IMR-90 (cell line): ENCODE measurements around the gene RETREG1. TPM values are rescaled to one million over a fixed set of nuclear protein-coding genes. Genes with fewer than 3 reads are reported as not detected.

Experiments used
- ATAC-seq: fragments of 200-7000 bp; cut with Tn5 transposase; 2 replicates; pipeline ENCODE4 v1.9.1; 2020; ENCODE audit warnings: low read depth, mild to moderate bottlenecking, moderate library complexity
- BruUV-seq: library from RNA; stranded (reverse); fragments of 400-500 nt; replicated peaks from 2 replicates; lab custom pipeline; 2021; lab: Mats Ljungman, UMichigan
- CTCF ChIA-PET: fragments of 300-600 bp; formaldehyde crosslinking; extraction: SDS; loops from one replicate; lab custom pipeline; 2021; ENCODE audit warnings: antibody characterized with exemption; lab: Yijun Ruan, JAX
- POLR2A ChIA-PET: fragments of 300-600 bp; sonication (Branson Sonifier 250); formaldehyde crosslinking; loops from one replicate; lab custom pipeline; 2022; ENCODE audit warnings: antibody characterized with exemption; ENCODE audit not compliant: unreplicated experiment; lab: Charles Lee
- DNase-seq: peaks from one replicate; pipeline ENCODE4 v3.0.0; 2013
- H2AFZ ChIP-seq: replicated peaks from 2 replicates; pipeline ENCODE3; 2013; ENCODE audit warnings: low read length, mild to moderate bottlenecking; ENCODE audit not compliant: poor library complexity
- H2AK5ac ChIP-seq: 2 replicates; pipeline ENCODE4 v1.6.1; 2013; ENCODE audit warnings: low read depth, low read length, inconsistent platforms
- H2AK9ac ChIP-seq: replicated peaks from 2 replicates; pipeline ENCODE3; 2013; ENCODE audit warnings: mild to moderate bottlenecking, low read depth, low read length, moderate library complexity; ENCODE audit not compliant: poor library complexity
- H2BK120ac ChIP-seq: 2 replicates; pipeline ENCODE4 v1.6.1; 2013; ENCODE audit warnings: low read depth, low read length, inconsistent platforms
- H2BK15ac ChIP-seq: 3 replicates; pipeline ENCODE4 v1.6.1; 2013; ENCODE audit warnings: low read depth, low read length, inconsistent platforms
- H2BK20ac ChIP-seq: 2 replicates; pipeline ENCODE4 v1.6.1; 2013; ENCODE audit warnings: low read depth, mild to moderate bottlenecking, inconsistent platforms, low read length, moderate library complexity
- H2BK5ac ChIP-seq: 2 replicates; pipeline ENCODE4 v1.6.1; 2013; ENCODE audit warnings: mild to moderate bottlenecking, low read depth, low read length, inconsistent platforms; ENCODE audit not compliant: poor library complexity, severe bottlenecking
- H3K14ac ChIP-seq: replicated peaks from 2 replicates; pipeline ENCODE4 v1.6.1; 2013; ENCODE audit warnings: low read depth, low read length, inconsistent platforms
- H3K18ac ChIP-seq: 2 replicates; pipeline ENCODE4 v1.6.1; 2013; ENCODE audit warnings: low read depth, low read length, control low read depth
- H3K23ac ChIP-seq: 2 replicates; pipeline ENCODE4 v1.6.1; 2013; ENCODE audit warnings: low read depth, low read length, inconsistent platforms
- H3K27ac ChIP-seq: 2 replicates; pipeline ENCODE4 v1.5.1; 2013; ENCODE audit warnings: mild to moderate bottlenecking, control low read depth, low read length; ENCODE audit not compliant: insufficient read depth
- H3K27me3 ChIP-seq: 2 replicates; pipeline ENCODE4 v1.6.1; 2013; ENCODE audit warnings: low read length; ENCODE audit not compliant: control insufficient read depth, insufficient read depth
- H3K36me3 ChIP-seq: 2 replicates; pipeline ENCODE4 v1.6.1; 2013; ENCODE audit warnings: low read length, mixed read lengths; ENCODE audit not compliant: control insufficient read depth, insufficient read depth
- H3K4ac ChIP-seq: 2 replicates; pipeline ENCODE4 v1.6.1; 2013; ENCODE audit warnings: low read depth, low read length, inconsistent platforms
- H3K4me1 ChIP-seq: 2 replicates; pipeline ENCODE4 v1.6.1; 2013; ENCODE audit warnings: low read length, mixed read lengths; ENCODE audit not compliant: control insufficient read depth, insufficient read depth
- H3K4me2 ChIP-seq: 2 replicates; pipeline ENCODE4 v1.6.1; 2013; ENCODE audit warnings: low read depth, mild to moderate bottlenecking, control low read depth, low read length, moderate library complexity
- H3K4me3 ChIP-seq: 2 replicates; pipeline ENCODE4 v1.5.1; 2013; ENCODE audit warnings: low read depth, mild to moderate bottlenecking, control low read depth, low read length, moderate library complexity; ENCODE audit not compliant: insufficient read depth
- H3K56ac ChIP-seq: 2 replicates; pipeline ENCODE4 v1.6.1; 2013; ENCODE audit warnings: low read length, inconsistent platforms; ENCODE audit not compliant: insufficient read depth; ENCODE audit errors: extremely low read depth
- H3K79me1 ChIP-seq, 2 experiments: 2 replicates each; pipeline ENCODE4 v1.6.1; 2013; ENCODE audit warnings: low read length in 2 of 2, inconsistent platforms in 1 of 2, low read depth in 1 of 2
- H3K9ac ChIP-seq: 2 replicates; pipeline ENCODE4 v1.6.1; 2013; ENCODE audit warnings: low read depth, low read length, control low read depth
- H3K9me1 ChIP-seq: 2 replicates; pipeline ENCODE4 v1.6.1; 2013; ENCODE audit warnings: low read length, inconsistent platforms; ENCODE audit not compliant: insufficient read depth
- H3K9me3 ChIP-seq: 2 replicates; pipeline ENCODE4 v1.6.1; 2013; ENCODE audit warnings: low read length; ENCODE audit not compliant: control insufficient read depth, insufficient read depth
- H4K20me1 ChIP-seq: 2 replicates; pipeline ENCODE4 v1.6.1; 2013; ENCODE audit warnings: low read length, inconsistent platforms; ENCODE audit not compliant: insufficient read depth
- H4K5ac ChIP-seq: 2 replicates; pipeline ENCODE4 v1.6.1; 2013; ENCODE audit warnings: mild to moderate bottlenecking, low read depth, low read length, control low read depth
- H4K8ac ChIP-seq, 2 experiments: 2 replicates each; pipeline ENCODE4 v1.6.1; 2013; ENCODE audit warnings: low read depth in 2 of 2, low read length in 2 of 2, control low read depth in 1 of 2, inconsistent platforms in 1 of 2
- H4K91ac ChIP-seq: 2 replicates; pipeline ENCODE4 v1.6.1; 2013; ENCODE audit warnings: low read depth, low read length, inconsistent platforms; ENCODE audit not compliant: insufficient read depth
- BHLHE40 ChIP-seq: fragments of 150-350 bp; IDR thresholded peaks from 2 replicates; pipeline ENCODE4 v1.6.1; 2016; ENCODE audit warnings: mild to moderate bottlenecking, low read depth, low read length
- CEBPB ChIP-seq: IDR thresholded peaks from 2 replicates; pipeline ENCODE4 v1.6.1; 2012; ENCODE audit warnings: low read depth, low read length, improper control_type of control experiment
- CHD1 ChIP-seq: IDR thresholded peaks from 2 replicates; pipeline ENCODE4 v1.6.1; 2012; ENCODE audit warnings: low read depth, low read length, improper control_type of control experiment
- ELK1 ChIP-seq: fragments of 150-350 bp; IDR thresholded peaks from 2 replicates; pipeline ENCODE4 v1.6.1; 2016; ENCODE audit warnings: low read depth, mild to moderate bottlenecking, low read length, moderate library complexity, borderline replicate concordance
- FOS ChIP-seq: fragments of 150-350 bp; IDR thresholded peaks from 2 replicates; pipeline ENCODE4 v1.6.1; 2016; ENCODE audit warnings: low read depth, low read length
- MXI1 ChIP-seq: IDR thresholded peaks from 2 replicates; pipeline ENCODE4 v1.6.1; 2012; ENCODE audit warnings: low read depth, mild to moderate bottlenecking, low read length, moderate library complexity, borderline replicate concordance
- NFE2L2 ChIP-seq: fragments of 150-350 bp; IDR thresholded peaks from 2 replicates; pipeline ENCODE4 v1.6.1; 2016; ENCODE audit warnings: low read depth, mild to moderate bottlenecking, low read length
- RAD21 ChIP-seq: IDR thresholded peaks from 2 replicates; pipeline ENCODE4 v1.6.1; 2012; ENCODE audit warnings: low read length, improper control_type of control experiment
- USF2 ChIP-seq: fragments of 150-350 bp; IDR thresholded peaks from 2 replicates; pipeline ENCODE4 v1.6.1; 2017; ENCODE audit warnings: mild to moderate bottlenecking, antibody characterized with exemption, low read length, low read depth
- WGBS, 2 experiments: methylation state at CpG; one replicate each; pipeline versions ENCODE4 v1.1.5 to v1.1.7; 2013; ENCODE audit warnings: missing lambda C conversion rate in 2 of 2; ENCODE audit not compliant: insufficient read length in 1 of 2; ENCODE audit errors: extremely low coverage in 2 of 2; 5-methylcytosine and 5-hydroxymethylcytosine counted together
- dilution Hi-C: fragments of 300-500 bp; cut with HindIII; formaldehyde crosslinking; loops from one replicate; pipeline ENCODE4 v1.14.3; 2018; ENCODE audit warnings: low sequenced_read_pairs; ENCODE audit not compliant: unreplicated experiment
- in situ Hi-C: fragments of 300-500 bp; cut with MboI; formaldehyde crosslinking; loops from 3 replicates; pipeline ENCODE4 v1.14.3; 2019; ENCODE audit warnings: low sequenced_read_pairs, inconsistent platforms, mixed read lengths
- intact Hi-C: fragments of 100-400 bp; cut with micrococcal nuclease; formaldehyde crosslinking; loops from 2 replicates; pipeline ENCODE4 v1.10.0; 2022
- polyA plus RNA-seq, 3 experiments: library from polyadenylated mRNA; depleted of rRNA; stranded (reverse); fragments of >200 nt; gene quantifications; 2 replicates each; pipeline ENCODE4 v1.2.3, GENCODE V29; 2012; ENCODE audit warnings: low replicate concordance in 1 of 3
- total RNA-seq: library from RNA; depleted of rRNA; stranded (reverse); fragments of >200 nt; gene quantifications from 2 replicates; pipeline ENCODE4 v1.2.3, GENCODE V29; 2012

Gene RETREG1
- total and polyA plus RNA-seq, 2 of the 4 experiments (the other 2 are of a cell fraction), result not detected

- Histone ChIP-seq H3K79me1 (no peaks in the 10 kb centered on the region), H3K4ac (no peak overlapping the region), H3K9me3 (no peaks in the 10 kb centered on the region), H2BK120ac (no peak overlapping the region), H3K4me1 (no peaks in the 10 kb centered on the region; the same call in 1 of the 2 replicates), H3K23ac (no peak overlapping the region), H2BK15ac (no peak overlapping the region), H3K27me3 (peaks cover 47% of the 10 kb centered on the region), H4K5ac (no peak overlapping the region), H3K9me1 (no peaks in the 10 kb centered on the region), H3K14ac (no peak overlapping the region), H4K91ac (no peak overlapping the region), H3K4me2 (no peak overlapping the region), H3K9ac (no peak overlapping the region), H4K20me1 (no peaks in the 10 kb centered on the region), H2AK9ac (no peak overlapping the region), H2AK5ac (no peak overlapping the region), H3K36me3 (no peaks in the 10 kb centered on the region), H3K27ac (no peak overlapping the region), H2BK5ac (no peak overlapping the region), H3K56ac (no peak overlapping the region), H2AFZ (no peak overlapping the region), H3K4me3 (no peak overlapping the region), H2BK20ac (no peak overlapping the region), H4K8ac (no peak overlapping the region), H3K18ac (no peak overlapping the region)
- dilution Hi-C loops, result no loop called here
- WGBS, 2 experiments, result 50% methylated on average over 1 of the region's 10 CpGs; no CpG with 5 or more reads in 1 of the 2 experiments
- POLR2A ChIA-PET, result no interaction called here
- TF ChIP-seq RAD21 (no peak), USF2 (no peak), CHD1 (no peak), ELK1 (no peak), FOS (no peak), CEBPB (no peak), NFE2L2 (no peak), MXI1 (no peak), BHLHE40 (no peak)
- in situ Hi-C loops, result no loop called here
- DNase-seq (no peak), ATAC-seq (no peak)
- BruUV-seq, result no TSS peak
- intact Hi-C loops, result no loop called here
- CTCF ChIA-PET, result no interaction called here
These were observed 14.6 kb downstream of the RETREG1 start for GRCh38 chr5:16602182-16602581.
